Activated T-cell treated with anti-CD3 and anti-CD28 coated beads, Interleukin-2, amount 50 U/mL, for 1 hour (primary cell): Measurements from ENCODE around the gene PIEZO2.
"Not testable (repeated sequence)": the region's sequence is repeated elsewhere in the genome, so short reads cannot be mapped to it uniquely, and the experiment has no call there.

Experiments
- DNase-seq: peaks from one replicate; pipeline ENCODE4 v3.0.0-alpha.2; 2020

Gene PIEZO2

GRCh38 chr18:10953672-10954071 lies 195.7 kb downstream of the PIEZO2 start:
- no peak for DNase-seq

- DNase-seq: no peak
Measured at GRCh38 chr18:10951631-10952544, 197.5 kb downstream of the PIEZO2 start.

GRCh38 chr18:10950876-10951630 lies 198.3 kb downstream of the PIEZO2 start:
- DNase-seq: no peak

- no peak for DNase-seq
Measured at GRCh38 chr18:10950080-10950875, 199.1 kb downstream of the PIEZO2 start.

- DNase-seq: no peak
Measured at GRCh38 chr18:10949655-10950054, 199.7 kb downstream of the PIEZO2 start.

- DNase-seq: no peak
Measured at GRCh38 chr18:10948421-10948820, 200.9 kb downstream of the PIEZO2 start.

- no peak for DNase-seq
Measured at GRCh38 chr18:10946058-10946457, 203.3 kb downstream of the PIEZO2 start.

GRCh38 chr18:10942998-10943397 lies 206.4 kb downstream of the PIEZO2 start:
- DNase-seq: no peak

GRCh38 chr18:10939822-10940221 lies 209.5 kb downstream of the PIEZO2 start:
- no peak for DNase-seq

GRCh38 chr18:10937743-10938640 lies 211.4 kb downstream of the PIEZO2 start:
- DNase-seq: no peak

GRCh38 chr18:10936176-10937053 lies 213.0 kb downstream of the PIEZO2 start:
- no peak for DNase-seq

GRCh38 chr18:10935588-10935987 lies 213.8 kb downstream of the PIEZO2 start:
- DNase-seq: no peak

- DNase-seq: not testable (repeated sequence)
Measured at GRCh38 chr18:10933648-10934047, 215.7 kb downstream of the PIEZO2 start.

GRCh38 chr18:10930076-10930475 lies 219.3 kb downstream of the PIEZO2 start:
- DNase-seq: no peak

- no peak for DNase-seq
Measured at GRCh38 chr18:10928772-10929373, 220.5 kb downstream of the PIEZO2 start.

- DNase-seq: no peak
Measured at GRCh38 chr18:10928011-10928771, 221.2 kb downstream of the PIEZO2 start.

GRCh38 chr18:10927286-10927992 lies 221.9 kb downstream of the PIEZO2 start:
- DNase-seq: no peak

- no peak for DNase-seq
Measured at GRCh38 chr18:10926621-10927161, 222.7 kb downstream of the PIEZO2 start.

GRCh38 chr18:10924290-10924689 lies 225.1 kb downstream of the PIEZO2 start:
- DNase-seq: no peak
